ENCODE measurements around the gene BCL2. TPM values are rescaled to one million over a fixed set of nuclear protein-coding genes. Genes with fewer than 3 reads are reported as not detected.

The BCL2 gene
- total RNA-seq, 2 experiments from 2014 or later: 1.4 to 2.5 TPM

GRCh38 chr18:63367053-63367953, 47.7 kb upstream of the BCL2 start, which contains the start of gene KDSR:
Gene KDSR (minus strand): TSS chr18:63367206. CDS start chr18:63367118, 88 bp downstream.
- Histone ChIP-seq H3K9me2 (ENCODE audit: insufficient read depth, low read length) (no peaks in the 10 kb centered on the region), H3K4me1 (ENCODE audit: insufficient read depth, low read length, poor library complexity, severe bottlenecking) (no peaks in the 10 kb centered on the region), H3K79me2 (ENCODE audit: insufficient read depth, low read depth, low read length) (no peaks in the 10 kb centered on the region), H3K27ac (ENCODE audit: low read depth, low read length, poor library complexity, severe bottlenecking) (no peak within 1 kb of the TSS), H2AFZ (ENCODE audit: low read length) (peak within 1 kb of the TSS; percentile 89), H3K4me2 (ENCODE audit: low read length) (peak within 1 kb of the TSS; percentile 99), H4K20me1 (ENCODE audit: insufficient read depth, low read length) (no peaks in the 10 kb centered on the region), H3K36me3 (ENCODE audit: insufficient read depth, low read length) (peaks cover 2% of the 10 kb centered on the region; the same call in 1 of the 2 replicates), H3K4me3 (ENCODE audit: low read depth, low read length, poor library complexity, severe bottlenecking) (peak within 1 kb of the TSS; percentile 85), H3K9me3 (ENCODE audit: low read length) (no peaks in the 10 kb centered on the region)
- CTCF ChIA-PET (ENCODE audit: unreplicated experiment): no interaction called here
- POLR2A ChIA-PET: interaction anchor here (0.6 kb wide), 1 partner anchor 644 kb away, joined by 3 read pairs; no protein-coding TSS in a partner anchor
- DNase-seq (ENCODE audit: low spot score): peak; percentile 65
- no peak for TF ChIP-seq CTCF (conservative IDR thresholded peaks at IDR 0.05; ENCODE audit: low read length)
- no peak for TF ChIP-seq EZH2phosphoT487 (IDR thresholded peaks at IDR 0.05; ENCODE audit: borderline replicate concordance, low read depth, low read length)
- no TSS peak for BruUV-seq (replicated peaks)
- intact Hi-C loops (cut with micrococcal nuclease; ENCODE audit: unreplicated experiment): loop anchor here (2.0 kb wide), 1 partner anchor 55 kb away; the partner anchor contains the start of gene VPS4B

DNA sequence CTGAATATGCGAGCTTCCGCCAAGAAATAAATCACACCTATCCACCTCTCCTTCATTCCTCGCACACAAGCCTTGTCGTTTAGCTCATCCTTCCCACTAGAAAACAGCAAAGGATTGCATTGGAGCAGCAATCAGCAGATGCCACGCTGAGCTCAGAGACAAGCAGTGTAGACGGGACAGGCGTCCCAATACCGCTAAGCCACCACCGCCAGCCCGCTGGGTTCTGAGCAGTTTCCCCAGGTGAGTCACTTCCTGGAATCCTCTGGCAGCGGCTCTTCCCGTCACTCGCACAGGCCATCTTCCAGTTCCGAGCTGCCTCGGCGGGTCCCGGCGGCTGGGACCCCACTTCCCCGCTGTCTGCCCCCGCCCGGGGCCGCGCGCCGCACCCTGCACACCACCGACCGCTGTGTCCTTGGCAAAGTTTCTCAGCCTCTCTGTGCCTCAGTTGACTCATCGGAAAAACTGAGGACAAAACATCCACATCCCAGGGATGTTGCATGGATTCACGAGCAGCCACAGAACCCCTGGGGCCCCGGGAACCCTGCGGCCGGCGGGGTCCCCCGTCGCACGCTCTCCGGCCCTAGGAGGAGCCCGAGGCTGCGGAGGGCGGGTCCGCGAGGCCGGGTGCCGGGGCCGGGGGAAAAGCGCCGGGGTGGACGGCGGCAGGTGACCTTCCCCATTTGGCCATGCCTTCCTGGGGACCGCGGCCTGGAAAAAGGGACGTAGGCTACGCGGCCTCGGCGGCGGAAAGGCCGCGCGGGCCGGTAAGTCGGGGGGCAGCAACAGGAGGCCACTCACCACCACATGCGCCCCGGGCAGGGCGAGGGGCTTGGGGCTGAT, 46.9 kb upstream of the BCL2 start:
- Histone ChIP-seq H3K4me2 (ENCODE audit: low read length) (peak overlapping the region; percentile 99), H3K9me3 (ENCODE audit: low read length) (no peaks in the 10 kb centered on the region), H2AFZ (ENCODE audit: low read length) (peak overlapping the region; percentile 76), H3K36me3 (ENCODE audit: insufficient read depth, low read length) (peaks cover 9% of the 10 kb centered on the region), H3K79me2 (ENCODE audit: insufficient read depth, low read depth, low read length) (no peaks in the 10 kb centered on the region), H3K27ac (ENCODE audit: low read depth, low read length, poor library complexity, severe bottlenecking) (no peak overlapping the region), H3K4me1 (ENCODE audit: insufficient read depth, low read length, poor library complexity, severe bottlenecking) (no peaks in the 10 kb centered on the region), H3K4me3 (ENCODE audit: low read depth, low read length, poor library complexity, severe bottlenecking) (peak overlapping the region; percentile 85), H3K9me2 (ENCODE audit: insufficient read depth, low read length) (no peaks in the 10 kb centered on the region), H4K20me1 (ENCODE audit: insufficient read depth, low read length) (no peaks in the 10 kb centered on the region)
- BruUV-seq (replicated peaks): no TSS peak
- CTCF ChIA-PET (ENCODE audit: unreplicated experiment): no interaction called here
- intact Hi-C loops (cut with micrococcal nuclease; ENCODE audit: unreplicated experiment): loop anchor here (2.0 kb wide), 1 partner anchor 56 kb away; the partner anchor contains the start of gene VPS4B
- POLR2A ChIA-PET: interaction anchor here (0.6 to 1.3 kb wide), 3 partner anchors 38 to 455 kb away, joined by 3 to 5 read pairs (median 3); no protein-coding TSS in a partner anchor
- DNase-seq (ENCODE audit: low spot score): peak; percentile 22
- TF ChIP-seq CTCF (conservative IDR thresholded peaks at IDR 0.05; ENCODE audit: low read length) (no peak), EZH2phosphoT487 (IDR thresholded peaks at IDR 0.05; ENCODE audit: borderline replicate concordance, low read depth, low read length) (no peak)
